Esophagus squamous epithelium (tissue), 4 donors: ENCODE measurements around the gene TIAM2.

Experiments used
- POLR2A ChIP-seq, 4 donors: fragments of 450-650 bp; IDR thresholded peaks; one replicate each; pipeline ENCODE4 v1.6.1; 2017; ENCODE audit warnings: antibody characterized with exemption in 4 of 4, mild to moderate bottlenecking in 4 of 4, moderate library complexity in 3 of 4
- TF ChIP-seq, protein P1 (sequence below), 6 experiments: fragments of 450-650 bp in 4 of 6; fragments of 200-600 bp in 2 of 6; sonication (generic) in 2 of 6; IDR thresholded peaks; one replicate each; pipeline ENCODE4 v1.5.1; 2016 to 2019; ENCODE audit warnings: antibody characterized with exemption in 6 of 6, mild to moderate bottlenecking in 4 of 6, moderate library complexity in 4 of 6

DNA sequence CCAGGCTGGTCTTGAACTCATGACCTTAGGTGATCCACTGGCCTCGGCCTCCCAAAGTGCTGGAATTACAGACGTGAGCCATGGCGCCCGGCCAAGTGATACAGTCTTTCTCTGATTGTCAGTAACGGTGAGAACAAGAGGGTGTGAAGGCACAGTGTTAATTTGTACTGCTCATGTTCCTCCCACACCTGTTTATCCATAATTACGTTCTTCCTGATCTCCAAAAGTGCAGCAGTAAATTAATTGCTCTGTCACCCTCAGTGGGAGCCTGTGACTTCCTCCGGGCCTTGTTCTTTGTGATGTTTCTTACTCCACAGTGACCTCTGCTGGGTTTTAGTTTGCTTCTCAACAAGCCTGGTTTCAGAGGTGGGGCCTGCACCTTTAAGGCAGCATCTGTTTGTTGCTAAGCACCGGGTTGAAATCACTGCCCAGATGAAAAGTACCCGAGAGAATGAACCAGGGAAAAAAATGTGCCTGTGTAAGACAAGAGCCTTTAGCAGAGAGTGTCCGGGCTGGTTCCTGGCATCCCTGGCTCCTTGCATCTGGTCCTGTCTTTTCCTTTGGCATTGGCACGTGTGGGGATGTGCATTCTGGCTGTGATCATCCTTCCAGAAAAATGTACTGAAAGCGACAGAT lies 179.6 kb downstream of the TIAM2 start:
- TF ChIP-seq, protein P1, sequence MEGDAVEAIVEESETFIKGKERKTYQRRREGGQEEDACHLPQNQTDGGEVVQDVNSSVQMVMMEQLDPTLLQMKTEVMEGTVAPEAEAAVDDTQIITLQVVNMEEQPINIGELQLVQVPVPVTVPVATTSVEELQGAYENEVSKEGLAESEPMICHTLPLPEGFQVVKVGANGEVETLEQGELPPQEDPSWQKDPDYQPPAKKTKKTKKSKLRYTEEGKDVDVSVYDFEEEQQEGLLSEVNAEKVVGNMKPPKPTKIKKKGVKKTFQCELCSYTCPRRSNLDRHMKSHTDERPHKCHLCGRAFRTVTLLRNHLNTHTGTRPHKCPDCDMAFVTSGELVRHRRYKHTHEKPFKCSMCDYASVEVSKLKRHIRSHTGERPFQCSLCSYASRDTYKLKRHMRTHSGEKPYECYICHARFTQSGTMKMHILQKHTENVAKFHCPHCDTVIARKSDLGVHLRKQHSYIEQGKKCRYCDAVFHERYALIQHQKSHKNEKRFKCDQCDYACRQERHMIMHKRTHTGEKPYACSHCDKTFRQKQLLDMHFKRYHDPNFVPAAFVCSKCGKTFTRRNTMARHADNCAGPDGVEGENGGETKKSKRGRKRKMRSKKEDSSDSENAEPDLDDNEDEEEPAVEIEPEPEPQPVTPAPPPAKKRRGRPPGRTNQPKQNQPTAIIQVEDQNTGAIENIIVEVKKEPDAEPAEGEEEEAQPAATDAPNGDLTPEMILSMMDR (IDR thresholded peaks at IDR 0.05) = peak; percentile 29 to 78 (median 60)
- no peak for TF ChIP-seq POLR2A (IDR thresholded peaks at IDR 0.05)
